ENCODE measurements around the gene NAB2.
"Not testable (repeated sequence)": the region's sequence is repeated elsewhere in the genome, so short reads cannot be mapped to it uniquely, and the experiment has no call there.

Gene NAB2

GRCh38 chr12:57088354-57089270 is at the start of gene NAB2:
NAB2 (plus strand) TSS chr12:57089114; CDS start chr12:57089272, 158 bp downstream.
- DNase-seq (ENCODE audit: low read depth), result peak; percentile 80

- no peak for DNase-seq (ENCODE audit: low read depth)
Observed at GRCh38 chr12:57040211-57040610, 48.7 kb upstream of the NAB2 start.

- DNase-seq (ENCODE audit: low read depth), result no peak
Observed at GRCh38 chr12:57040750-57041149, 48.2 kb upstream of the NAB2 start.

- DNase-seq (ENCODE audit: low read depth), result no peak
Observed at GRCh38 chr12:57042695-57043094, 46.2 kb upstream of the NAB2 start.

- DNase-seq (ENCODE audit: low read depth), result no peak
Observed at GRCh38 chr12:57044468-57044867, 44.4 kb upstream of the NAB2 start.

GRCh38 chr12:57044889-57045288 is 44.0 kb upstream of the NAB2 start:
- no peak for DNase-seq (ENCODE audit: low read depth)

GRCh38 chr12:57046086-57046791 is 42.7 kb upstream of the NAB2 start:
- no peak for DNase-seq (ENCODE audit: low read depth)

GRCh38 chr12:57046947-57047890 is 41.7 kb upstream of the NAB2 start:
- peak; percentile 40 for DNase-seq (ENCODE audit: low read depth)

GRCh38 chr12:57047981-57048380 is 40.9 kb upstream of the NAB2 start:
- no peak for DNase-seq (ENCODE audit: low read depth)

- DNase-seq (ENCODE audit: low read depth), result no peak
Observed at GRCh38 chr12:57048423-57049118, 40.3 kb upstream of the NAB2 start.

- no peak for DNase-seq (ENCODE audit: low read depth)
Observed at GRCh38 chr12:57049119-57049446, 39.8 kb upstream of the NAB2 start.

GRCh38 chr12:57049890-57050289 is 39.0 kb upstream of the NAB2 start, which contains the start of gene MYO1A:
MYO1A (minus strand) TSS chr12:57050129; CDS start chr12:57048323, 1,806 bp downstream.
- DNase-seq (ENCODE audit: low read depth), result no peak

- DNase-seq (ENCODE audit: low read depth), result no peak
Observed at GRCh38 chr12:57051011-57051410, 37.9 kb upstream of the NAB2 start.

GRCh38 chr12:57053146-57053545 is 35.8 kb upstream of the NAB2 start:
- not testable (repeated sequence) for DNase-seq (ENCODE audit: low read depth)

GRCh38 chr12:57053901-57054300 is 35.0 kb upstream of the NAB2 start:
- not testable (repeated sequence) for DNase-seq (ENCODE audit: low read depth)

- no peak for DNase-seq (ENCODE audit: low read depth)
Observed at GRCh38 chr12:57055824-57056223, 33.1 kb upstream of the NAB2 start.

GRCh38 chr12:57057067-57057751 is 31.7 kb upstream of the NAB2 start:
- DNase-seq (ENCODE audit: low read depth), result no peak

- no peak for DNase-seq (ENCODE audit: low read depth)
Observed at GRCh38 chr12:57058454-57058853, 30.5 kb upstream of the NAB2 start.

- peak; percentile 45 for DNase-seq (ENCODE audit: low read depth)
Observed at GRCh38 chr12:57063991-57064685, 24.8 kb upstream of the NAB2 start.

GRCh38 chr12:57066245-57066644 is 22.7 kb upstream of the NAB2 start:
- no peak for DNase-seq (ENCODE audit: low read depth)

Data from activated T-cell treated with anti-CD3 and anti-CD28 coated beads for 24 hours (primary cell).